GM15510 (cell line): Measurements from ENCODE around the gene TMEM270.

Source experiments
- POLR2A ChIP-seq: IDR thresholded peaks from 3 replicates; pipeline ENCODE4 v1.6.1; 2011; ENCODE audit warnings: borderline replicate concordance; ENCODE audit not compliant: insufficient read length; ENCODE audit errors: extremely low read depth

TMEM270 gene

GRCh38 chr7:73829921-73830680 is 30.9 kb upstream of the TMEM270 start:
- TF ChIP-seq POLR2A = no peak

- TF ChIP-seq POLR2A = no peak
Observed at GRCh38 chr7:73830681-73831583, 30.0 kb upstream of the TMEM270 start, which contains the start of gene CLDN4. CLDN4 (plus strand) TSS chr7:73830996; CDS start chr7:73831202, 206 bp downstream.

- TF ChIP-seq POLR2A = no peak
Observed at GRCh38 chr7:73831584-73831833, 29.4 kb upstream of the TMEM270 start.

- TF ChIP-seq POLR2A = no peak
Observed at GRCh38 chr7:73831834-73832651, 28.9 kb upstream of the TMEM270 start.

GRCh38 chr7:73832806-73833205 is 28.2 kb upstream of the TMEM270 start:
- TF ChIP-seq POLR2A = no peak

GRCh38 chr7:73833251-73833919 is 27.6 kb upstream of the TMEM270 start:
- TF ChIP-seq POLR2A = no peak

GRCh38 chr7:73834626-73835191 is 26.2 kb upstream of the TMEM270 start:
- no peak for TF ChIP-seq POLR2A

- TF ChIP-seq POLR2A = no peak
Observed at GRCh38 chr7:73838642-73839041, 22.3 kb upstream of the TMEM270 start.

- no peak for TF ChIP-seq POLR2A
Observed at GRCh38 chr7:73839290-73839689, 21.7 kb upstream of the TMEM270 start.

- no peak for TF ChIP-seq POLR2A
Observed at GRCh38 chr7:73839743-73840714, 20.9 kb upstream of the TMEM270 start.

- TF ChIP-seq POLR2A = no peak
Observed at GRCh38 chr7:73840715-73841379, 20.1 kb upstream of the TMEM270 start.

- TF ChIP-seq POLR2A = no peak
Observed at GRCh38 chr7:73841689-73842066, 19.3 kb upstream of the TMEM270 start.
